NCI-H2081 treated with DMSO at 0.1 percent for 48 hours (cell line): Measurements from ENCODE around the gene LRFN4.
"Not testable (repeated sequence)": the region's sequence is repeated elsewhere in the genome, so short reads cannot be mapped to it uniquely, and the experiment has no call there.

ENCODE experiments used
- DNase-seq: peaks from one replicate; lab custom pipeline; 2025; lab: John Stamatoyannopoulos, UW

The LRFN4 gene

GRCh38 chr11:66856496-66857233 is at the start of gene LRFN4:
Gene LRFN4, plus strand, starts transcription at chr11:66857064. Its CDS starts 681 bp downstream, at chr11:66857745.
- DNase-seq: no peak

- no peak for DNase-seq
Measured at GRCh38 chr11:66809592-66809991, 47.3 kb upstream of the LRFN4 start.

GRCh38 chr11:66810576-66811185 is 46.2 kb upstream of the LRFN4 start:
- no peak for DNase-seq

DNA sequence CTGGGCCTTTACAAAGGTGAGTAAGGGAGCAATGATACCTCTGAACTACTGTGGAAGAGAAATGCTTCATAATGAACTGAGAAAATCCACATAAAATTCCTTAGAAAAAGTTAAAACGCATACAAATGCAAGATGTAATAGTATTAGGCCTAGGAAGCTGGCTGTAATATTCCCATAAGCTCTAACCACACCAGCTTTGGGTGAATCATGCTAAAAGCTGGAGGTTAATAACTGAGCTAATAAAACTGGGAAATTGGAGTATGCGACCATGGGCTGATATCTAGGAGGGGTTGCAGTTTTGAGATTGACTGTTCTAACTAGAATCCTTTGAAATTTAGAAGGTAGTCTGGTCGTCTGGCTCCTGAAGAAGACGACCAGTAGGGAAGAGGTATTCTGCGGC is 42.2 kb upstream of the LRFN4 start:
- DNase-seq: no peak

- DNase-seq: no peak
Measured at GRCh38 chr11:66815646-66816045, 41.2 kb upstream of the LRFN4 start.

DNA sequence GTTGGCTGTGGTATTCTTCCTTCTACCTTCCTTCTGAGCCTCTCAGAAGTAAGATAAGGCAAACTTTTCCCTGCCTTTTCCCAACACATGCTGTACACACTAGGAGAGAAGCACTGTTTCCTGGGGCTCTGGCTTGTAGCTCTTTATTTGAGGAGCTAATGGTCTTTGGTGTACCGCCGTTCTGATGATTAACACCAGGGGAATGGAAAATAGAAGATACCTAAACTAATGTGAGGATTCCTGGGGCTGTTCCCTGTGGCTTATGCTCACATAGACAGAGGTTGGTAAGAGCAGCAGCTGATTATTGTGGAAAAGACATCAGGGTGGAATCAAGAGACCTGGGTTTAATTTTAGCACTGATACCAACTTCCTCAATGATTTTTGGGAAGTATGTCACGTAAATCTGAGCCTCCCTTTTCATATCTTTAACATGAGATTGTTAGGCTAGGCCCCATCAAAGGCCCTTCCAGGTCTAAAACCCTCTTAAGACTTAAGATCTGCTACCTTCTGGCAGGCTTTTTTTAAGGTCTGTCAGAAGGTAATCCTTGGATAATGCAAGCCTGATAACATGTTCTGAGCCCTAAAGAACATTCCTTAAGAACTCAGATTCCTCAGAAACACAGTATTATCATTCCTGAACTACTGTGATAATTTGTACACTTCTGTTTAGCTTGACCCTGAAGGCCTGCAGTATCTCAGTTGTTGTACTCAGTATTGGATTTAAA is 38.5 kb upstream of the LRFN4 start:
- no peak for DNase-seq

- no peak for DNase-seq
Measured at GRCh38 chr11:66820381-66820780, 36.5 kb upstream of the LRFN4 start.

- no peak for DNase-seq
Measured at GRCh38 chr11:66820901-66821300, 36.0 kb upstream of the LRFN4 start.

GRCh38 chr11:66823700-66824099 is 33.2 kb upstream of the LRFN4 start:
- no peak for DNase-seq

DNA sequence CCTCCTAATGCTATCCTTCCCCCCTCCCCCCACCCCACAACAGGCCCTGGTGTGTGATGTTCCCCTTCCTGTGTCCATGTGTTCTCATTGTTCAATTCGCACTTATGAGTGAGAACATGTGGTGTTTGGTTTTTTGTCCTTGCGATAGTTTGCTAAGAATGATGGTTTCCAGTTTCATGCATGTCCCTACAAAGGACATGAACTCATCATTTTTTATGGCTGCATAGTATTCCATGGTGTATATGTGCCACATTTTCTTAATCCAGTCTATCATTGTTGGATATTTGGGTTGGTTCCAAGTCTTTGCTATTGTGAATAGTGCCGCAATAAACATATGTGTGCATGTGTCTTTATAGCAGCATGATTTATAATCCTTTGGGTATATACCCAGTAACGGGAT is 32.3 kb upstream of the LRFN4 start:
- DNase-seq: not testable (repeated sequence)

- no peak for DNase-seq
Measured at GRCh38 chr11:66834539-66834845, 22.4 kb upstream of the LRFN4 start.

DNA sequence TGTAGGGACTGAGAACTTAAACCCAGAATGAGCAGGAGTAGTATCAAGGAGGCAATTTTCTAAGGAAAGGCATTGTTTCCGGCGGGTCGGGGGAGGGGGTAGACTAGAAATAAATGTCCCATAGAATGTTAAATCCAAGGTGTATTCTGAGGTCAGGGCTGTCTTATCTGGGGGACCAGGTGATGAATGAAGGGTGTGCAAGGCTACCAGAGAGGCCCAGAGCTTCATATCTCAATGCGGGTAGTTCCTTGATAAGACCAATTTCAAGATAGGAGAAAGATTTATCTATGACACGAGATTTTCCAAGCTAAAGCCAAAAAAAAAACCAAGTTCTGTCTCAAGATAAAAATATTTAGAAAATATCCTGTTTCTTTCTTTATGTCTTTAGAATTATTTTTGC is 21.9 kb upstream of the LRFN4 start:
- DNase-seq: no peak

DNA sequence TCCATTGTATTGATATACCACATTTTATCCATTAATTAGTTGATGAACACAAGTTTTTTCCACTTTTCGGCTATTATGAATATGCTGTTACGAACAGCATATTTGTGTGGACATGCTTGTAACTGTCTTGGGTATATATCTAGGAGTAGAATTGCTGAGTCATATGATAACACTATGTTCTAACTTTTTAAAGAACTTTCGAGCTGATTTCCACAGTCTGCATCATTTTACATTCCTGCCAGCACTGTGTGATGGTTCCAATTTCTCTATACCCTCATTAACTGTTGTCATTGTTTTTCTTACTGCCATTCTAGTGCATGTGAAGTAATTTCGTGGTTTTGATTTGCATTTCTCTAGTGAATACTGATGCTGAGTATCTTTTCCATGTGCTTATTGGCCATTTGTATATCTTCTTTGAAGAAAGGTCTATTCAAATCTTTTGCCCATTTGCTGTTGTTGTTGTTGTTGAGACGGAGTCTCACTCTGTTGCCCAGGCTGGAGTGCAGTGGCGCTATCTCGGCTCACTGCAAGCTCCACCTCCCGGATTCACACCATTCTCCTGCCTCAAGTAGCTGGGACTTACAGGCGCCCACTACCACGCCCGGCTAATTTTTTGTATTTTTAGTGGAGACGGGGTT is 21.0 kb upstream of the LRFN4 start:
- DNase-seq: no peak

GRCh38 chr11:66840317-66841091 is 16.4 kb upstream of the LRFN4 start:
- no peak for DNase-seq

GRCh38 chr11:66841861-66842260 is 15.0 kb upstream of the LRFN4 start:
- no peak for DNase-seq

DNA sequence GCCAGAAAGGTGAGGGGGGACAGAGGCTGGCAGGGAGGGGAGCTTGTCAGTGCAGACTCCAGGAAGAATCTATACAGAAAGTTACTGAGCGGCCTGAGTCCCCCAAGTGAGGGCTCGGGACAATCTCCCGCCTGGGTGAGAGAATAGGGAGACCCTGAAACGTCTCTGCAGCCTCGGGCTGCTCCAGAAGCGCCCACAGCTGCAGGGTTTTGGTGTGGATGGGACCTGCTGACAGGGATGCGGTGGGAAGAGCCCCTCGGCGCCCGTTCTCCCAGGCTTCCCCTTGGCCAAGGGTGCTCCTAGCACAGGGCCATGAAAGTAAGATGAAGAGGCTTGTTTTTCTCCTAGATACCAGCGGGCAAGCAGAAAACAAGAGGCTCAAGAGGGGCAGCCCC is 14.4 kb upstream of the LRFN4 start:
- no peak for DNase-seq

GRCh38 chr11:66842896-66843775 is 13.7 kb upstream of the LRFN4 start, which contains the start of gene RCE1:
Gene RCE1, plus strand, starts transcription at chr11:66843441. Its CDS starts 15 bp downstream, at chr11:66843456.
- peak; percentile 40 for DNase-seq

DNA sequence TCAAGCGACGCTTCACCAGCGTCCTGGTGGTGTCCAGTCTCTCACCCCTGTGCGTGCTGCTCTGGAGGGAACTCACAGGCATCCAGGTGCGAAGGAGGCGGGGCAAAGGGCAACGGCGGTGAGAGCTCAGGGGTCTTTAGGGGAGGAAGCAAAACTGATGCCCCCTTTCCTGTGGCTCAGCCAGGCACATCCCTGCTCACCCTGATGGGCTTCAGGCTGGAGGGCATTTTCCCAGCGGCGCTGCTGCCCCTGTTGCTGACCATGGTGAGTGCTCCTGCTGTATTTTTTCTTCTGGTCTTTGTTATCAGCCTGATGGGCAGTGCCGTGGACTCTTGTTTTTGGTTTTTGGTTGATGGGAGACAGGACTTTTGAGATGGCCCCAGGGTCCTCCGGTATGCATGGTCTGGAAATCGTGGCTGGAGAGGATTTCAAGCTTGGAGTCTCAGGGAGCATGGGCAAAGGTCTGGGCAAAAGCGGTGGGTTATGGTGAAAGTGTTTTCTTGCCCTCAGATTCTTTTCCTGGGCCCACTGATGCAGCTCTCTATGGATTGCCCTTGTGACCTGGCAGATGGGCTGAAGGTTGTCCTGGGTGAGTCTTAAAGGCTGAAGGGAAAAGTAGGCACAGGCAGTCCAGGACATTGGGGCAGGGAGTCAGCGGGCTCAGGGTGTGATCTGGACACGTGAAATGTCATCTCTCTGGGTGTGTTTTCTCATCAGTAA is 12.9 kb upstream of the LRFN4 start:
- no peak for DNase-seq

DNA sequence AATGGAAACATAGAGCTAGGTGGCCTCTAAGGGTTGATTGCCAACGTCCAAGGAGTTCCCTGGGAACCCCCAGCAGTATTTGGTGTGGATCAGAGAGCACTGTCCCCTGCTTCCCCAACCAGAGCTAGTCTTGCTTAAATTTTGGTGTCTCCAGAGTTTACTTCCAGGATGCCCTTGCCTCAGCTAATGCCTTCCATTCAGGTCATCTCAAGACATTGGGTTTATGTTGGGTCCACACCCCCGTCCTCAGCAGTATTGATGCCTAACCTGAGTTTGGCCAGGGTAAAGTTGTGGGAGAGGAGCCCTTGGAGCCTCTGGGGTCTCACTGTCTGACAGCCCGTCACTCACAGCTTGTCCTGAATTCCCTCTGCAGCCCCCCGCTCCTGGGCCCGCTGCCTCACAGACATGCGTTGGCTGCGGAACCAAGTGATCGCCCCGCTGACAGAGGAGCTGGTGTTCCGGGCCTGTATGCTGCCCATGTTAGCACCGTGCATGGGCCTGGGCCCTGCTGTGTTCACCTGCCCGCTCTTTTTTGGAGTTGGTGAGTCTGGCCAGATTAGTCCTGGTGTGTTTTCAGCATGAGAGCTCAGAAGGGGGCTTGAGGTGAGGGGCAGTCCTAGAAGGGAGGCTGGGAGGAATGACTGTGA is 12.2 kb upstream of the LRFN4 start:
- no peak for DNase-seq
